ENCODE data around the gene ISOC2. TPM values are rescaled to one million over a fixed set of nuclear protein-coding genes. Genes with fewer than 3 reads are reported as not detected.
"Not testable (repeated sequence)": the region's sequence is repeated elsewhere in the genome, so short reads cannot be mapped to it uniquely, and the experiment has no call there.

ISOC2 gene
- polyA plus RNA-seq, 3 donors, result 14.8 to 20.2 (median 14.9) TPM

DNA sequence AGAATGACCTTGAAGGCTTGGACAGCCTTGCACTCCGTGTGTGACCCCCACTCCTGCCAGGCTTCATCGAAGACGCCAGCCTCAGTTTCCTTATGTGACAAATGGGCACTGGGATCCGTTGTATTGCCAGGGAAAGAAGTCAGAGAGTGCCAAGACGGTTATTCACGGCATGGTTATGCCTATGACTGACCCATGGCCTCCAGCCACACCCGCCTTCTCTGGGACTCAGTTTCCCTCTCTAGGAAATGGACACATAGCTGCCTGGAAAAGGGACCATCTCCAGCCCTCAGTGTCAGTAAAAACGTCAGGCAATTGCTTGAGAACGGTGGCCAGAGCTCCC is 52.9 kb downstream of the ISOC2 start:
- no peak for DNase-seq
- intact Hi-C loops (cut with micrococcal nuclease), result loop anchor here in 1 of 2 donors (2.0 to 10.0 kb wide), 2 partner anchors 52 to 196 kb away; partner anchors contain the start of genes ISOC2, ZNF524 and ZNF865
- Histone ChIP-seq H3K79me2 (ENCODE audit: insufficient read depth, low read length) (peaks cover 40% of the 10 kb centered on the region), H2AFZ (ENCODE audit: insufficient read depth, low read depth, low read length, poor library complexity, severe bottlenecking) (peak overlapping the region; percentile 85), H3K27ac (ENCODE audit: low read depth in 1 of 2, low read length in 2 of 2) (peak overlapping the region; percentile 95 to 96), H3K4me3 (replicated peaks in 1 of 3; ENCODE audit: low read depth in 2 of 3, low read length in 3 of 3) (peak overlapping the region; percentile 32 to 70 (median 37)), H3K9me3 (replicated peaks in 1 of 2; ENCODE audit: control insufficient read depth in 1 of 2, insufficient read depth in 1 of 2, low read length in 2 of 2) (no peaks in the 10 kb centered on the region), H3K4me2 (replicated peaks; ENCODE audit: extremely low read depth, low read length, poor library complexity, severe bottlenecking) (peak overlapping the region; percentile 75), H3K27me3 (ENCODE audit: control insufficient read depth in 2 of 2, insufficient read depth in 2 of 2, low read length in 2 of 2) (no peaks in the 10 kb centered on the region), H3K36me3 (replicated peaks in 1 of 2; ENCODE audit: control insufficient read depth in 1 of 2, insufficient read depth in 2 of 2, low read length in 2 of 2) (peaks cover 5 to 13% of the 10 kb centered on the region in 2 donors), H3K4me1 (ENCODE audit: control insufficient read depth in 1 of 2, insufficient read depth in 2 of 2, low read length in 2 of 2) (peaks cover 22 to 31% of the 10 kb centered on the region in 2 donors), H3K9ac (ENCODE audit: insufficient read depth, low read length, poor library complexity, severe bottlenecking) (peak overlapping the region; percentile 90), H4K20me1 (ENCODE audit: insufficient read depth, low read length) (peaks cover 14% of the 10 kb centered on the region)
- Mint-ChIP-seq H3K27ac (peak overlapping the region; percentile 96 to 98 (median 97)), H3K9me3 (peaks cover 0 to 12% (median 2%) of the 10 kb centered on the region in 7 donors), H3K4me1 (peaks cover 22% of the 10 kb centered on the region), H3K27me3 (ENCODE audit: low read depth in 3 of 3) (peaks cover 3 to 6% (median 4%) of the 10 kb centered on the region in 3 donors), H3K36me3 (peaks cover 19 to 29% of the 10 kb centered on the region in 2 donors), H3K4me3 (peak overlapping the region; percentile 84 to 91)
- TF ChIP-seq, protein P1, sequence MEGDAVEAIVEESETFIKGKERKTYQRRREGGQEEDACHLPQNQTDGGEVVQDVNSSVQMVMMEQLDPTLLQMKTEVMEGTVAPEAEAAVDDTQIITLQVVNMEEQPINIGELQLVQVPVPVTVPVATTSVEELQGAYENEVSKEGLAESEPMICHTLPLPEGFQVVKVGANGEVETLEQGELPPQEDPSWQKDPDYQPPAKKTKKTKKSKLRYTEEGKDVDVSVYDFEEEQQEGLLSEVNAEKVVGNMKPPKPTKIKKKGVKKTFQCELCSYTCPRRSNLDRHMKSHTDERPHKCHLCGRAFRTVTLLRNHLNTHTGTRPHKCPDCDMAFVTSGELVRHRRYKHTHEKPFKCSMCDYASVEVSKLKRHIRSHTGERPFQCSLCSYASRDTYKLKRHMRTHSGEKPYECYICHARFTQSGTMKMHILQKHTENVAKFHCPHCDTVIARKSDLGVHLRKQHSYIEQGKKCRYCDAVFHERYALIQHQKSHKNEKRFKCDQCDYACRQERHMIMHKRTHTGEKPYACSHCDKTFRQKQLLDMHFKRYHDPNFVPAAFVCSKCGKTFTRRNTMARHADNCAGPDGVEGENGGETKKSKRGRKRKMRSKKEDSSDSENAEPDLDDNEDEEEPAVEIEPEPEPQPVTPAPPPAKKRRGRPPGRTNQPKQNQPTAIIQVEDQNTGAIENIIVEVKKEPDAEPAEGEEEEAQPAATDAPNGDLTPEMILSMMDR (IDR thresholded peaks at IDR 0.05), result no peak
- WGBS (ENCODE audit: insufficient coverage), result 69% methylated on average over 7 of the region's 9 CpGs

DNA sequence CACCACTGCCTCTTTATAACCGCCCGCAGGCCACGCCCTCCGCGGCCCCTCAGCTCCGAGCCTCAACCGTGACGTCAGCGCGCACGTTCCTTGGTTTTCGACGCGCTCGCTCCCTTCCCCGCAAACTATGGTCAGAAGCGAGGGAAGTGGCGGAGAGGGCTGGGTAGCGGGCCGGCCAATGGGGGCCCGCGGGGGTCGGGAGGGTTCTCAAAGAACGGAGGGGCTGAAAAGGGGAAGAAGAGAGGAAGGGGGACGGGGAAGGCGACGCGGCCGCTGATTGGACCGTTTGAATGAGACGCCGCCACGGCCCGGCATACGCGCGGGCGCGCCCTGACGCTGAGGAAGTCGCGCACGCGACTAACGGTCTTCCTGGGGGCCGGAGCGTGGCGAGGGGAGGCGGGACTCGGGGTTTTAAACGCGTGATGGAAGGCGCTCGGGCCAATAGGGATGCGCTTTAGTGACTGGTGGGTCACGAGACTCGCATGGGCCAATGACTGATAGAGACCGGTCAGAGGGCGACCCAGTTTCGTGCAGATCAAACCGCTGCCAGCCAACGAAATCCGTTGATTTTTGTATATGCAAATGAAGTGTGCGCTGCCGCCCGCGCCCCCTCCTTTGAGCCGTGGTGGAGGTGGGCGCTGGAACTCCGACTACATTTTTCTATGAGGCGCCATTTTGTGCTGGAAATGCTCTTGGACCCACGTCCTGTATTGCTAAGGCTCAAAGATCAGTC is 53.5 kb downstream of the ISOC2 start:
- Histone ChIP-seq H3K9ac (ENCODE audit: insufficient read depth, low read length, poor library complexity, severe bottlenecking) (peak overlapping the region; percentile 90), H3K27me3 (ENCODE audit: control insufficient read depth in 2 of 2, insufficient read depth in 2 of 2, low read length in 2 of 2) (no peaks in the 10 kb centered on the region), H3K4me3 (replicated peaks in 1 of 3; ENCODE audit: low read depth in 2 of 3, low read length in 3 of 3) (peak overlapping the region; percentile 32 to 86 (median 37)), H3K79me2 (ENCODE audit: insufficient read depth, low read length) (peaks cover 45% of the 10 kb centered on the region), H4K20me1 (ENCODE audit: insufficient read depth, low read length) (peaks cover 18% of the 10 kb centered on the region), H3K9me3 (replicated peaks in 1 of 2; ENCODE audit: control insufficient read depth in 1 of 2, insufficient read depth in 1 of 2, low read length in 2 of 2) (no peaks in the 10 kb centered on the region), H3K4me2 (replicated peaks; ENCODE audit: extremely low read depth, low read length, poor library complexity, severe bottlenecking) (peak overlapping the region; percentile 81), H3K4me1 (ENCODE audit: control insufficient read depth in 1 of 2, insufficient read depth in 2 of 2, low read length in 2 of 2) (peaks cover 22 to 31% of the 10 kb centered on the region in 2 donors), H2AFZ (ENCODE audit: insufficient read depth, low read depth, low read length, poor library complexity, severe bottlenecking) (peak overlapping the region; percentile 85), H3K27ac (ENCODE audit: low read depth in 1 of 2, low read length in 2 of 2) (peak overlapping the region; percentile 95 to 96), H3K36me3 (replicated peaks in 1 of 2; ENCODE audit: control insufficient read depth in 1 of 2, insufficient read depth in 2 of 2, low read length in 2 of 2) (peaks cover 9 to 19% of the 10 kb centered on the region in 2 donors)
- Mint-ChIP-seq H3K4me1 (peaks cover 26% of the 10 kb centered on the region), H3K4me3 (peak overlapping the region; percentile 84 to 91), H3K36me3 (peaks cover 23 to 34% of the 10 kb centered on the region in 2 donors), H3K27ac (peak overlapping the region; percentile 96 to 98 (median 97)), H3K27me3 (ENCODE audit: low read depth in 3 of 3) (peaks cover 3 to 6% (median 4%) of the 10 kb centered on the region in 3 donors), H3K9me3 (peaks cover 0 to 12% (median 2%) of the 10 kb centered on the region in 7 donors)
- peak; percentile 99 to 100 (median 100) for DNase-seq
- WGBS (ENCODE audit: insufficient coverage), result 0% methylated on average over 70 of the region's 72 CpGs
- intact Hi-C loops (cut with micrococcal nuclease), result loop anchor here (1.0 to 10.0 kb wide), 4 partner anchors 21 to 197 kb away; partner anchors contain the start of genes ISOC2 (in 1 of the 2), ZNF524 (in 1 of the 2) and ZNF865 (in 1 of the 2)
- TF ChIP-seq, protein P1 (IDR thresholded peaks at IDR 0.05), result no peak

DNA sequence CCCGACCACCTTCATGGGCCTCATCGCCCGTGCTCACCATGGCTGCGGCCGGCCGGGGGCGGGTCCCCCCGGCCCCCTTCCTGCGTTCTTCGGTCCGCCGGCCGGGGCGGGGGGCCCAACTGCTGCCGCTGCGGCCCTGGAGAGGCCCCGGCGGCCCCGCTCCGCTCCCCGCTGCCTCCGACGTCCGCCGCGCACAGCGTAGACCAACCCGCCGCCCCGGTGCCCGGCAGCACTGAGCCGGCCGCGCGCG is 54.0 kb downstream of the ISOC2 start, which contains the start of gene UBE2S:
Gene UBE2S, minus strand, starts transcription at position 239 of the 250 bp plus-strand sequence. Its CDS starts 199 bp downstream, at position 40.
- Histone ChIP-seq H3K36me3 (replicated peaks in 1 of 2; ENCODE audit: control insufficient read depth in 1 of 2, insufficient read depth in 2 of 2, low read length in 2 of 2) (peaks cover 14 to 24% of the 10 kb centered on the region in 2 donors), H3K4me3 (replicated peaks in 1 of 3; ENCODE audit: low read depth in 2 of 3, low read length in 3 of 3) (peak within 1 kb of the TSS; percentile 55 to 86 (median 81)), H3K27ac (ENCODE audit: low read depth in 1 of 2, low read length in 2 of 2) (peak within 1 kb of the TSS; percentile 95 to 96), H3K79me2 (ENCODE audit: insufficient read depth, low read length) (peaks cover 50% of the 10 kb centered on the region), H3K4me1 (ENCODE audit: control insufficient read depth in 1 of 2, insufficient read depth in 2 of 2, low read length in 2 of 2) (peaks cover 22 to 31% of the 10 kb centered on the region in 2 donors), H3K9ac (ENCODE audit: insufficient read depth, low read length, poor library complexity, severe bottlenecking) (peak within 1 kb of the TSS; percentile 90), H2AFZ (ENCODE audit: insufficient read depth, low read depth, low read length, poor library complexity, severe bottlenecking) (peak within 1 kb of the TSS; percentile 85), H3K4me2 (replicated peaks; ENCODE audit: extremely low read depth, low read length, poor library complexity, severe bottlenecking) (peak within 1 kb of the TSS; percentile 81), H4K20me1 (ENCODE audit: insufficient read depth, low read length) (peaks cover 22% of the 10 kb centered on the region)
- intact Hi-C loops (cut with micrococcal nuclease), result loop anchor here (1.0 to 10.0 kb wide), 3 partner anchors 21 to 197 kb away; partner anchors contain the start of genes ZNF524 (in 1 of the 2) and ZNF865 (in 1 of the 2)
- Mint-ChIP-seq H3K4me3 (peak within 1 kb of the TSS; percentile 84 to 91), H3K4me1 (peaks cover 29% of the 10 kb centered on the region), H3K9me3 (peaks cover 0 to 12% (median 2%) of the 10 kb centered on the region in 7 donors), H3K36me3 (peaks cover 28 to 39% of the 10 kb centered on the region in 2 donors), H3K27ac (peak within 1 kb of the TSS; percentile 96 to 98 (median 97))
- not testable (repeated sequence) for DNase-seq; H3K27me3 Mint-ChIP-seq (ENCODE audit: low read depth in 3 of 3); H3K9me3 ChIP-seq (replicated peaks in 1 of 2; ENCODE audit: control insufficient read depth in 1 of 2, insufficient read depth in 1 of 2, low read length in 2 of 2); H3K27me3 ChIP-seq (ENCODE audit: control insufficient read depth in 2 of 2, insufficient read depth in 2 of 2, low read length in 2 of 2)
- WGBS (ENCODE audit: insufficient coverage), result under 1% methylated on average over 36 of the region's 36 CpGs
